Measurements from ENCODE around the gene LRIG3. TPM values are rescaled to one million over a fixed set of nuclear protein-coding genes. Genes with fewer than 3 reads are reported as not detected.

Gene LRIG3
- total and polyA plus RNA-seq, 9 of the 15 experiments (the other 6 are each of a cell fraction or from before 2014, with no cell fraction given), result 0.18 TPM; not detected in 8

DNA sequence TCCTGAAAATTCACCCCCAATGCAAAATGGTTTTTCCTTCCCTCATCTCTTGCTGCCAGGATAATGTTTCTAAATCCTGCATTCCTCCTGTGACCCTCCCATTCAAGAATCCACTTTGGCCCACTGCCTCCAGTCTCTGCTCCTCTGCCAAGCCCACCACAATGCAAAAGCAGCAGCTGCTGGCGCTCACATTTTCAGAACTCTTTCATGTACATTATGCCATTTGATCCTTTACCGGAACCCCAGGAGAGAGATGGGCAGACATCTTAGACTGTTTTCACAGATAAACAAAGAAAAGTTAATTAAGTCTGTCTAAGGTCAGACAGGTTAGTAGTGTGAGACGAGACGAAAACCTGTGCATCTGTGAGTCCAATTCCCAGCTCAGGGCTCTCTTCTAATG is 12.9 kb downstream of the LRIG3 start:
- no peaks in the 10 kb centered on the region for H4K20me1 ChIP-seq (replicated peaks; ENCODE audit: control insufficient read depth, insufficient read depth, low read length)
- no peak overlapping the region for H3K4me2 ChIP-seq (ENCODE audit: insufficient read depth, low read length)
- H3K27ac ChIP-seq (ENCODE audit: extremely low read depth, low read depth, low read length), result no peak overlapping the region
- no TSS peak for BruUV-seq (replicated peaks)
- H3K9me1 ChIP-seq (ENCODE audit: control insufficient read depth, insufficient read depth, low read length), result no peaks in the 10 kb centered on the region
- no peaks in the 10 kb centered on the region for H3K27me3 ChIP-seq (ENCODE audit: control insufficient read depth in 2 of 2, insufficient read depth in 2 of 2, low read length in 2 of 2)
- ChIA-PET POLR2A (no interaction called here), CTCF (ENCODE audit: low intra/inter-chr PET ratio) (no interaction called here)
- no peaks in the 10 kb centered on the region for H3K79me2 ChIP-seq (ENCODE audit: control insufficient read depth, insufficient read depth, low read length)
- TF ChIP-seq NFIC (IDR thresholded peaks at IDR 0.05) (no peak), ZNF282 (CRISPR knock-in tag; IDR thresholded peaks at IDR 0.05) (no peak), NCOA4 (IDR thresholded peaks at IDR 0.05; ENCODE audit: partially characterized antibody) (no peak), JUND (IDR thresholded peaks at IDR 0.05; ENCODE audit: borderline replicate concordance, low read depth, low read length) (no peak), JUND (tag; IDR thresholded peaks at IDR 0.05; ENCODE audit: borderline replicate concordance, low read depth, low read length) (no peak), ATF4 (CRISPR knock-in tag; IDR thresholded peaks at IDR 0.05) (no peak), ZNF699 (CRISPR knock-in tag; IDR thresholded peaks at IDR 0.05; ENCODE audit: insufficient replicate concordance) (no peak), UBTF (IDR thresholded peaks at IDR 0.05; ENCODE audit: borderline replicate concordance in 1 of 2, low read depth in 2 of 2, low read length in 2 of 2) (no peak), RNF219 (CRISPR knock-in tag; IDR thresholded peaks at IDR 0.05) (no peak), HIVEP1 (CRISPR knock-in tag; IDR thresholded peaks at IDR 0.05) (no peak)
- TF ChIP-seq, protein P1, sequence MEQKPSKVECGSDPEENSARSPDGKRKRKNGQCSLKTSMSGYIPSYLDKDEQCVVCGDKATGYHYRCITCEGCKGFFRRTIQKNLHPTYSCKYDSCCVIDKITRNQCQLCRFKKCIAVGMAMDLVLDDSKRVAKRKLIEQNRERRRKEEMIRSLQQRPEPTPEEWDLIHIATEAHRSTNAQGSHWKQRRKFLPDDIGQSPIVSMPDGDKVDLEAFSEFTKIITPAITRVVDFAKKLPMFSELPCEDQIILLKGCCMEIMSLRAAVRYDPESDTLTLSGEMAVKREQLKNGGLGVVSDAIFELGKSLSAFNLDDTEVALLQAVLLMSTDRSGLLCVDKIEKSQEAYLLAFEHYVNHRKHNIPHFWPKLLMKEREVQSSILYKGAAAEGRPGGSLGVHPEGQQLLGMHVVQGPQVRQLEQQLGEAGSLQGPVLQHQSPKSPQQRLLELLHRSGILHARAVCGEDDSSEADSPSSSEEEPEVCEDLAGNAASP (IDR thresholded peaks at IDR 0.05), result no peak
- TF ChIP-seq, protein P2, sequence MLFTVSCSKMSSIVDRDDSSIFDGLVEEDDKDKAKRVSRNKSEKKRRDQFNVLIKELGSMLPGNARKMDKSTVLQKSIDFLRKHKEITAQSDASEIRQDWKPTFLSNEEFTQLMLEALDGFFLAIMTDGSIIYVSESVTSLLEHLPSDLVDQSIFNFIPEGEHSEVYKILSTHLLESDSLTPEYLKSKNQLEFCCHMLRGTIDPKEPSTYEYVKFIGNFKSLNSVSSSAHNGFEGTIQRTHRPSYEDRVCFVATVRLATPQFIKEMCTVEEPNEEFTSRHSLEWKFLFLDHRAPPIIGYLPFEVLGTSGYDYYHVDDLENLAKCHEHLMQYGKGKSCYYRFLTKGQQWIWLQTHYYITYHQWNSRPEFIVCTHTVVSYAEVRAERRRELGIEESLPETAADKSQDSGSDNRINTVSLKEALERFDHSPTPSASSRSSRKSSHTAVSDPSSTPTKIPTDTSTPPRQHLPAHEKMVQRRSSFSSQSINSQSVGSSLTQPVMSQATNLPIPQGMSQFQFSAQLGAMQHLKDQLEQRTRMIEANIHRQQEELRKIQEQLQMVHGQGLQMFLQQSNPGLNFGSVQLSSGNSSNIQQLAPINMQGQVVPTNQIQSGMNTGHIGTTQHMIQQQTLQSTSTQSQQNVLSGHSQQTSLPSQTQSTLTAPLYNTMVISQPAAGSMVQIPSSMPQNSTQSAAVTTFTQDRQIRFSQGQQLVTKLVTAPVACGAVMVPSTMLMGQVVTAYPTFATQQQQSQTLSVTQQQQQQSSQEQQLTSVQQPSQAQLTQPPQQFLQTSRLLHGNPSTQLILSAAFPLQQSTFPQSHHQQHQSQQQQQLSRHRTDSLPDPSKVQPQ (CRISPR knock-in tag; IDR thresholded peaks at IDR 0.05; ENCODE audit: borderline replicate concordance), result no peak
- DNase-seq (ENCODE audit: extremely low read depth in 1 of 4, low spot score in 3 of 4) (no peak), ATAC-seq (no peak), FAIRE-seq (no peak)
- intact Hi-C loops (cut with micrococcal nuclease), result no loop called here
- H3K4me3 ChIP-seq, result no peak overlapping the region
- WGBS (ENCODE audit: insufficient coverage, low coverage, missing lambda C conversion rate), result 2% methylated on average over 4 of the region's 4 CpGs
- H3K4me1 ChIP-seq (replicated peaks in 1 of 2; ENCODE audit: control insufficient read depth in 2 of 2, insufficient read depth in 2 of 2, low read length in 2 of 2), result no peaks in the 10 kb centered on the region
- H2AFZ ChIP-seq (ENCODE audit: low read depth, low read length), result no peak overlapping the region
- no peak overlapping the region for H3K9ac ChIP-seq (ENCODE audit: insufficient read depth in 1 of 2, low read depth in 2 of 2, low read length in 2 of 2)
- H3K9me3 ChIP-seq (replicated peaks; ENCODE audit: control insufficient read depth, insufficient read depth, low read depth, low read length), result no peaks in the 10 kb centered on the region
- H3K36me3 ChIP-seq (ENCODE audit: control insufficient read depth, insufficient read depth, low read length), result no peaks in the 10 kb centered on the region
- in situ Hi-C loops (cut with MboI), result no loop called here

All from K562 (cell line).